HepG2 (cell line): ENCODE results near the gene TMEM127. TPM values are rescaled to one million over a fixed set of nuclear protein-coding genes. Genes with fewer than 3 reads are reported as not detected.

Source experiments
- ARID2 ChIP-seq: sonication (generic); formaldehyde crosslinking; IDR thresholded peaks from 2 replicates; pipeline ENCODE4 v1.8.1; 2022; ENCODE audit warnings: mild to moderate bottlenecking, missing genetic modification reagents, borderline replicate concordance
- EHMT2 ChIP-seq: fragments of 200-600 bp; sonication (generic); IDR thresholded peaks from 2 replicates; pipeline ENCODE4 v1.7.0; 2017; ENCODE audit warnings: antibody characterized with exemption, low read depth, low read length, borderline replicate concordance
- FOXK1 ChIP-seq: sonication (generic); formaldehyde crosslinking; IDR thresholded peaks from 2 replicates; pipeline ENCODE4 v1.4.0; 2020; ENCODE audit warnings: low read depth, missing genetic modification reagents, borderline replicate concordance
- MEF2D ChIP-seq: sonication (generic); formaldehyde crosslinking; IDR thresholded peaks from 2 replicates; pipeline ENCODE4 v1.5.1; 2020; ENCODE audit warnings: mild to moderate bottlenecking, missing genetic modification reagents
- PITX1 ChIP-seq: sonication (generic); formaldehyde crosslinking; IDR thresholded peaks from 2 replicates; pipeline ENCODE4 v1.5.1; 2020; ENCODE audit warnings: mild to moderate bottlenecking, missing genetic modification reagents
- SUZ12 ChIP-seq: fragments of 150-350 bp; IDR thresholded peaks from 2 replicates; pipeline ENCODE4 v1.6.1; 2014; ENCODE audit warnings: low read depth, low read length
- ZFX ChIP-seq: sonication (generic); formaldehyde crosslinking; IDR thresholded peaks from 2 replicates; pipeline ENCODE4 v1.4.0; 2020; ENCODE audit warnings: mild to moderate bottlenecking, low read depth, missing genetic modification reagents, moderate library complexity
- ZNF205 ChIP-seq: IDR thresholded peaks from 2 replicates; pipeline ENCODE4 v1.6.1; 2018; ENCODE audit warnings: missing biosample characterization, missing genetic modification reagents
- ZNF781 ChIP-seq: sonication (generic); formaldehyde crosslinking; IDR thresholded peaks from 2 replicates; pipeline ENCODE4 v1.5.1; 2020; ENCODE audit warnings: borderline replicate concordance, mild to moderate bottlenecking, missing genetic modification reagents; ENCODE audit errors: not compliant biosample characterization
- ZNF841 ChIP-seq: sonication (generic); formaldehyde crosslinking; IDR thresholded peaks from 2 replicates; pipeline ENCODE4 v1.8.1; 2023; ENCODE audit warnings: missing genetic modification reagents, borderline replicate concordance
- ZNF883 ChIP-seq: sonication (generic); formaldehyde crosslinking; IDR thresholded peaks from 2 replicates; pipeline ENCODE4 v1.5.1; 2020; ENCODE audit warnings: mild to moderate bottlenecking, missing genetic modification reagents; ENCODE audit errors: not compliant biosample characterization
- ZSCAN25 ChIP-seq: sonication (generic); formaldehyde crosslinking; IDR thresholded peaks from 2 replicates; pipeline ENCODE4 v1.8.0; 2022; ENCODE audit warnings: mild to moderate bottlenecking, missing genetic modification reagents
- ZSCAN29 ChIP-seq: sonication (generic); formaldehyde crosslinking; conservative IDR thresholded peaks from 2 replicates; pipeline ENCODE4 v1.4.0; 2020; ENCODE audit warnings: mild to moderate bottlenecking, missing genetic modification reagents
- ZZZ3 ChIP-seq: sonication (generic); formaldehyde crosslinking; IDR thresholded peaks from 2 replicates; pipeline ENCODE4 v1.4.0; 2020; ENCODE audit warnings: missing genetic modification reagents, mild to moderate bottlenecking, borderline replicate concordance
- polyA plus RNA-seq, 8 experiments: library from polyadenylated mRNA; depleted of rRNA in 3 of 8; stranded (reverse) in 7 of 8; unstranded in 1 of 8; fragments of >200 nt; fragmentation: Illumina TruSeq in 4 of 8; extraction: Trizol in 4 of 8; gene quantifications; 2 replicates each; pipeline versions ENCODE4 v1.2.1 to v1.2.3, GENCODE V29; 2011 to 2016; ENCODE audit warnings: low read depth in 4 of 8, missing spikeins in 1 of 8, mixed read lengths in 1 of 8; ENCODE audit not compliant: insufficient read depth in 1 of 8
- total RNA-seq, 5 experiments: library from RNA; depleted of rRNA; stranded (reverse); fragments of >200 nt; fragmentation: Illumina TruSeq; extraction: Trizol; gene quantifications; 2 replicates each; pipeline ENCODE4 v1.2.3, GENCODE V29; 2016; ENCODE audit warnings: low read depth in 1 of 5
- TF ChIP-seq, protein P1 (sequence below): sonication (generic); formaldehyde crosslinking; IDR thresholded peaks from 2 replicates; pipeline ENCODE4 v1.5.0; 2020; ENCODE audit warnings: missing genetic modification reagents
- TF ChIP-seq, protein P2 (sequence below): IDR thresholded peaks from 2 replicates; pipeline ENCODE4 v1.6.1; 2012; ENCODE audit warnings: low read depth, low read length, improper control_type of control experiment
- TF ChIP-seq, protein P3 (sequence below), 2 experiments: sonication (generic) in 1 of 2; formaldehyde crosslinking in 1 of 2; IDR thresholded peaks; 2 replicates each; pipeline versions ENCODE4 v1.6.1 to v1.9.0; 2014 to 2022; ENCODE audit warnings: antibody characterized with exemption in 1 of 2, borderline replicate concordance in 1 of 2, inconsistent platforms in 1 of 2, low read depth in 1 of 2, missing genetic modification reagents in 1 of 2
- TF ChIP-seq, protein P4 (sequence below): sonication (generic); formaldehyde crosslinking; IDR thresholded peaks from 2 replicates; pipeline ENCODE4 v1.4.0; 2020; ENCODE audit warnings: mild to moderate bottlenecking, missing genetic modification reagents

The TMEM127 gene
- total and polyA plus RNA-seq, 2 of the 13 experiments (the other 11 are each of a cell fraction or from before 2014, with no cell fraction given), result 21.5 to 33.9 TPM

DNA sequence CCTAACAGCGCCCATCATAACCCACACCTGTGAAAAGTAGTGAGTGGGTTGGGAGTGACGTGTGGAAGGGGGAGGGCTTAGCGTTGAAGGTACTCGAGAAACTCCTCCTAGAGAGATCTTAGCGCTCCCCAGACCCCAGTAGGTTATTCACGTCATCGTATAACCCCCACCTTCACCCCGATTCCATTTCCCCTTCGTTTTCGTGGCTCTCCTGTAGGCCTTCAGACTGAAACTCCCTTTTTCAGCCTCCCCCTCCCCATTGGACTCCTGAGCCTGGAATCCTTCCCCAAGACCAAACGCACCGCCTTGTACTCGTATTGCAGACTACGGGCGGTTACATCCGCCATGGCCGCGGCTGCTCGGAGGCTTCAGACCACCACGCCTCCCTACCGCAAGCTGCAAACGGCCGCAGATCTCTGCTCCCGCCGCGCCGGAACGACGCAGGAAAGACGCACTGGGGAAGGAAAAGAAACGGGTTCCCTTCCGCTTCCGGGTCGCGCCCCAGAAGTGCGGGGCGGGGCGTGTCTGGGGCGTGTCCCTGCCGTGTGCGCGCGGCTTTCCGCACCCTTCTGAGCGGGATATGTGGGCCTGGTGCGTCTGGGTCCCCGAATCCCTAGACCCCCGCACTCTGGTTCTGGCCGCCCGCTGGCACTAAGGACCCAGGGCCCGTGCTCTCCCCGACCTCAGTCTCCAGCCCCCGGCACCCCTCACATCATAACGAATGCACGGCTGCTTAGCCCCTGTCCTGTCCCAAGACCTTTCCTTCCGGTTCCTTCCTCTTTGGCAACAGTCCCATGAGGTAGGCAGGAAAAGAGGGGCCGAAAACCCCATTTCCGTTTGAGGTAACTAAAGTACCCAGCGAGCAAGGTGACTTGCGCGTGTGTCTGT lies 39.5 kb upstream of the TMEM127 start, which contains the start of gene SNRNP200 (continued):
- TF ChIP-seq, protein P1, sequence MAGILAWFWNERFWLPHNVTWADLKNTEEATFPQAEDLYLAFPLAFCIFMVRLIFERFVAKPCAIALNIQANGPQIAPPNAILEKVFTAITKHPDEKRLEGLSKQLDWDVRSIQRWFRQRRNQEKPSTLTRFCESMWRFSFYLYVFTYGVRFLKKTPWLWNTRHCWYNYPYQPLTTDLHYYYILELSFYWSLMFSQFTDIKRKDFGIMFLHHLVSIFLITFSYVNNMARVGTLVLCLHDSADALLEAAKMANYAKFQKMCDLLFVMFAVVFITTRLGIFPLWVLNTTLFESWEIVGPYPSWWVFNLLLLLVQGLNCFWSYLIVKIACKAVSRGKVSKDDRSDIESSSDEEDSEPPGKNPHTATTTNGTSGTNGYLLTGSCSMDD (CRISPR knock-in tag), result 0 out of 2 replicates have a peak, but pooled peaks have one; percentile 42
- TF ChIP-seq EHMT2, result no peak
- TF ChIP-seq, protein P2, sequence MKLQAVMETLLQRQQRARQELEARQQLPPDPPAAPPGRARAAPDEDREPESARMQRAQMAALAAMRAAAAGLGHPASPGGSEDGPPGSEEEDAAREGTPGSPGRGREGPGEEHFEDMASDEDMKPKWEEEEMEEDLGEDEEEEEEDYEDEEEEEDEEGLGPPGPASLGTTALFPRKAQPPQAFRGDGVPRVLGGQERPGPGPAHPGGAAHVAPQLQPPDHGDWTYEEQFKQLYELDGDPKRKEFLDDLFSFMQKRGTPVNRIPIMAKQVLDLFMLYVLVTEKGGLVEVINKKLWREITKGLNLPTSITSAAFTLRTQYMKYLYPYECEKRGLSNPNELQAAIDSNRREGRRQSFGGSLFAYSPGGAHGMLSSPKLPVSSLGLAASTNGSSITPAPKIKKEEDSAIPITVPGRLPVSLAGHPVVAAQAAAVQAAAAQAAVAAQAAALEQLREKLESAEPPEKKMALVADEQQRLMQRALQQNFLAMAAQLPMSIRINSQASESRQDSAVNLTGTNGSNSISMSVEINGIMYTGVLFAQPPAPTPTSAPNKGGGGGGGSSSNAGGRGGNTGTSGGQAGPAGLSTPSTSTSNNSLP, result no peak
- no peak for TF ChIP-seq SUZ12
- peak; percentile 55; the same call in 1 of the 2 replicates for TF ChIP-seq ZSCAN25 (CRISPR knock-in tag)
- TF ChIP-seq, protein P3, sequence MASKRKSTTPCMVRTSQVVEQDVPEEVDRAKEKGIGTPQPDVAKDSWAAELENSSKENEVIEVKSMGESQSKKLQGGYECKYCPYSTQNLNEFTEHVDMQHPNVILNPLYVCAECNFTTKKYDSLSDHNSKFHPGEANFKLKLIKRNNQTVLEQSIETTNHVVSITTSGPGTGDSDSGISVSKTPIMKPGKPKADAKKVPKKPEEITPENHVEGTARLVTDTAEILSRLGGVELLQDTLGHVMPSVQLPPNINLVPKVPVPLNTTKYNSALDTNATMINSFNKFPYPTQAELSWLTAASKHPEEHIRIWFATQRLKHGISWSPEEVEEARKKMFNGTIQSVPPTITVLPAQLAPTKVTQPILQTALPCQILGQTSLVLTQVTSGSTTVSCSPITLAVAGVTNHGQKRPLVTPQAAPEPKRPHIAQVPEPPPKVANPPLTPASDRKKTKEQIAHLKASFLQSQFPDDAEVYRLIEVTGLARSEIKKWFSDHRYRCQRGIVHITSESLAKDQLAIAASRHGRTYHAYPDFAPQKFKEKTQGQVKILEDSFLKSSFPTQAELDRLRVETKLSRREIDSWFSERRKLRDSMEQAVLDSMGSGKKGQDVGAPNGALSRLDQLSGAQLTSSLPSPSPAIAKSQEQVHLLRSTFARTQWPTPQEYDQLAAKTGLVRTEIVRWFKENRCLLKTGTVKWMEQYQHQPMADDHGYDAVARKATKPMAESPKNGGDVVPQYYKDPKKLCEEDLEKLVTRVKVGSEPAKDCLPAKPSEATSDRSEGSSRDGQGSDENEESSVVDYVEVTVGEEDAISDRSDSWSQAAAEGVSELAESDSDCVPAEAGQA (IDR thresholded peaks at IDR 0.05; ENCODE audit: low read depth), result peak; percentile 84; the same call in 1 of the 2 replicates
- TF ChIP-seq, protein P3 (CRISPR knock-in tag; IDR thresholded peaks at IDR 0.05; ENCODE audit: borderline replicate concordance), result peak; percentile 92
- peak; percentile 97 for TF ChIP-seq ZSCAN29 (CRISPR knock-in tag)
- TF ChIP-seq FOXK1 (CRISPR knock-in tag), result peak; percentile 97; the same call in 1 of the 2 replicates
- peak; percentile 90 for TF ChIP-seq MEF2D (CRISPR knock-in tag)
- TF ChIP-seq PITX1 (CRISPR knock-in tag), result peak; percentile 81
- peak; percentile 58; the same call in 1 of the 2 replicates for TF ChIP-seq ZNF205 (CRISPR knock-in tag)
- TF ChIP-seq ZNF841 (CRISPR knock-in tag), result no peak
- TF ChIP-seq ZZZ3, result peak; percentile 99
- TF ChIP-seq ZNF781 (CRISPR knock-in tag), result peak; percentile 93
- TF ChIP-seq ZFX, result peak; percentile 97
- peak; percentile 84 for TF ChIP-seq ZNF883
- TF ChIP-seq ARID2, result no peak; the same call in 1 of the 2 replicates
- TF ChIP-seq, protein P4, sequence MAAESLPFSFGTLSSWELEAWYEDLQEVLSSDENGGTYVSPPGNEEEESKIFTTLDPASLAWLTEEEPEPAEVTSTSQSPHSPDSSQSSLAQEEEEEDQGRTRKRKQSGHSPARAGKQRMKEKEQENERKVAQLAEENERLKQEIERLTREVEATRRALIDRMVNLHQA, result no peak
